IPS-NIHi11 (cell line): ENCODE measurements around the gene SAMD4A.

ENCODE experiments used
- DNase-seq: peaks from one replicate; pipeline ENCODE4 v3.0.0; 2012; ENCODE audit warnings: mixed read lengths, low spot score

The SAMD4A gene

GRCh38 chr14:54766276-54767138 is 199.6 kb downstream of the SAMD4A start:
- no peak for DNase-seq

GRCh38 chr14:54767139-54767431 is 200.2 kb downstream of the SAMD4A start:
- DNase-seq = no peak

- no peak for DNase-seq
These were observed 200.5 kb downstream of the SAMD4A start for GRCh38 chr14:54767450-54767849.

GRCh38 chr14:54768501-54769129 is 201.7 kb downstream of the SAMD4A start:
- no peak for DNase-seq

GRCh38 chr14:54769951-54770863 is 203.3 kb downstream of the SAMD4A start:
- DNase-seq = no peak

DNA sequence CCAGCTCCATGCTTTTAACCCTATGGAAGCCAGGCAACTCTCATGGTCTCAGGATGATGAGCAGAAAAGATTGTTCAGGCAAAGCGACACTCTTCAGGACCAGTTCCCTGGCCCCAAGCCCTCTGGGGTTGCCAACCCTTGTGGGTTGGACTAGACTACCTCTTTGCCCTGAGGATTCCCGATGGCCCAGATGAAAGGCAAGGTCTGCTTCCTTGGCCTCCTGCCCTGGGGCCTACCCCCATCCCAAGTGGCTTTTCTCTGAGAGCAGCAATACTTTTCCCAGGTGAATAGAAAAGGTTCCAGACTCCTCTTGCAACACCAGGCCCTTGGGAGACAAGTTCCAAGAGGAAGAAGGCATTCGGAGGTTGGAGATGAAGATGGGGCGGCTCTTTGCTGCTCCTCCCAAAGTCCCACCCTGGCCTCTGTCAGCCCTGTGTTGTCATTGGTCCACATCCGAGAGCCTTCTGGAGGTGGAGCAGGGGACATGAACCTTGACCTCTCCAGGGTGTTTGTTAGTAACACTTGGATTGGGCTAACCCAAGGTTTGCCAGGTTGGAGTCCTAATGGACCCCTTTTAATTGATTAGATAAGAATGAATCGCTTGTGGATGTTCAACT is 204.6 kb downstream of the SAMD4A start:
- no peak for DNase-seq

GRCh38 chr14:54772451-54772881 is 205.5 kb downstream of the SAMD4A start:
- no peak for DNase-seq

- peak; percentile 97 for DNase-seq
These were observed 206.5 kb downstream of the SAMD4A start for GRCh38 chr14:54773171-54774006.

DNA sequence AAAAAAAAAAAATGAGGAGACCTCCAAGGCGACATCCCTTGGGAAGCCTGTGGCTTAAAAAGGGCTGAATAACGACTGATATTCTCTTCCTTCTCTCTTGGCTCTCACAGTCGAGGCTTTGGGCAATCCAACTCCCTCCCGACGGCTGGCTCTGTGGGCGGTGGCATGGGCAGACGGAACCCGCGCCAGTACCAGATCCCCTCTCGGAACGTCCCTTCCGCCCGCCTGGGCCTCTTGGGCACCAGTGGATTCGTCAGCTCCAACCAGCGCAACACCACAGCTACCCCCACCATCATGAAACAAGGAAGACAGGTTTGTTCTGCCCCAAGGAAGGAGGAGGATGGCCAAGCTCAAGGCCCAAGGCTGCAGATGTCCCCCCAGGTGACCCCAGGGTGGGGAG is 207.9 kb downstream of the SAMD4A start:
- no peak for DNase-seq

- DNase-seq = no peak
These were observed 208.7 kb downstream of the SAMD4A start for GRCh38 chr14:54775486-54776140.

DNA sequence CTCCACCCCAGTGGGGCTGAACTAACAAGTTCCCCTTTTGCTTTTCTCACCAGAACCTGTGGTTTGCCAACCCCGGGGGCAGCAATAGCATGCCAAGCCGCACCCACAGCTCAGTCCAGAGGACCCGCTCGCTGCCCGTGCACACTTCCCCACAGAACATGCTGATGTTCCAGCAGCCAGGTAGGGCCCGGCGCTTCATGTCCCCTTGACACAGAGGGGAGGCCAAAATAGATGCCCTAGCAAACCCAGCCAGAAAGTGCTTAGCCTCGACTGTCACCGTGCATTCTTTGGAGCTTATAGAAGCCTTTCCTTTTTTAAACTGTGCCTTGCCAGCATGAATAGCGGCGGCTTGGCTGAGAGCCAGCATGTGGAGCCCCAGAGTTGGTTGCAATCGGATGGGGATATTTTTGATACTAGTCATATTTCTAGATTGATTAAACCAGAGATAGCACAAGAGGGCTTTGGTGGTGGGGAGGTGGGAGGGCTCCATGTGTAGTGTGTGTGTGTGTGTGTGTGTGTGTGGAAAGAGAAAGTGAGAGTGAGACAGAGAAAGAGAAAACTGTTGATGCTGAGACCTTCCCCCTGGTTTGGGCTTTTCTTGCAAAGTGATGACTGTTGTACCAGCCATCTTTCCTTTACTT is 209.6 kb downstream of the SAMD4A start:
- DNase-seq = no peak

- DNase-seq = no peak
These were observed 210.5 kb downstream of the SAMD4A start for GRCh38 chr14:54777395-54777794.

DNA sequence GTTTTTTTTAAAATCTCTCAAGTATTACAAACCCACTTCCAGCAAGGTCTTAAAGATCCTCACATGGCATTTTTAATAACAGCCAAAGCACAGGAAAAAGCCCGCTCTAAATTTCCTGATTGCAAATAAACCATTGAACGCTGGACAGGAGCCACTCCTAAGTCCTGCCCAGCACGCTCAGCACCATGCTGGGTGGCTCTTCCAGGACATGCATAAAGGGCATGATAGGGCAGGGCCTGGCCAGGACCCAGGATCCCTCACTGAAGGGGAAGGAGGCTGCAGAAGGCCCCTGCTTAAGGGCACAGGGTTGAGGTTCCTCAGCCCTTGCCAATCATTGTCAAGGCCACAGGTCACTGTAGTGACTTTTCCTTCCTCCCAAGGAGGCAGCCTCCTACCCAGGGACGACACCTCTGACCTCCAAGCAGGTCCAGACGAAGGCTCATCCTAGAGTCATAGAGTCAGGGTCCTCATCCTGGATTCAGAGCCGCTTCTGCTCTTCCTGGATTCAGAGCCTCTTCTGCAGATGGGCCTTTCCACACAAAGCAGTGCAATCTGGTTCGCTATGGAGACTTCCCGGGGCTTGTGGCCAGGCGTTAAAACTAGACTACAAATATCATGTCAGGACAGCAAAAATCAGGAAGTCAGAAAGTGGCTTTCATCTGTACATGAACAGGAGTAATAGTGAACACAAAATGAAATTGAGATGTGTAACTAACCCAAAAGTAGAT is 211.9 kb downstream of the SAMD4A start:
- DNase-seq = no peak

GRCh38 chr14:54781080-54781479 is 214.2 kb downstream of the SAMD4A start:
- no peak for DNase-seq

DNA sequence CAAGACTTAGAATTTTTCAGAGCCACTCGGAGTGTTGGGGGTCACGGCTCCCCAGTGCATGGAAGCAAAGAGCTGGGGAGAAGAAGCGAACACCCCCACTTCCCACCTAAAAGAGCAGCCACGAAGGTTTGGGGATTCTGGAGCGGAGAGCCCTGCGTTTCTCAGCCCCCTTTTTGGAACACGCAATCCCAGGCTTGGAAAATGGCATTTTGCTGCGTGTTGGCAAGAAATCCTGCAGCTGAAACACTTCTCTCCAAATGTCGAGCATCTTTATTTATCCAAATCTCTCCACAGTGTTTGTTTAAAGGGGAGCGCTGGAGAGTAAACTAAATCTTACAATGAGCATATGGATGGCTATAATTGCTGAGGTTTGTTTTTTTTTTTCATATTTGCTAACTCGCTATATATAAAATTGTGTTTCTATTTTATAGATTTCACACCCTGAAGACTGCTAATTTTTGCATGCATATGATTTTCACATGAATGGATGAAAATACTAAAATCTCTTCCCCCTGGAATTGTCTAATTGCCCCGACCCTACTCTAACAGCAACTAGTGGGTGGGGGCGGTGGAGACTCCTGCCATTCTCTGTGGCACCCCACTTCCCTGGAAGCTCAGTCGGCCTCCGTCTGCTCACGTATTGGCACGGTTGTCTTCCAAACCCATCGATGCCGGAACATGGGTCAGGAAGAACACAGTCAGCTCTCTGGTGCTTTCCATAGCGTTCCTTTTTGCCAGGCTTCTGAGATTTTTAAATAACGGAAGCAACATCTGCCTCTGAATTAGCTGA is 215.2 kb downstream of the SAMD4A start:
- DNase-seq = no peak

- DNase-seq = peak; percentile 47
These were observed 216.1 kb downstream of the SAMD4A start for GRCh38 chr14:54782751-54783659.

DNA sequence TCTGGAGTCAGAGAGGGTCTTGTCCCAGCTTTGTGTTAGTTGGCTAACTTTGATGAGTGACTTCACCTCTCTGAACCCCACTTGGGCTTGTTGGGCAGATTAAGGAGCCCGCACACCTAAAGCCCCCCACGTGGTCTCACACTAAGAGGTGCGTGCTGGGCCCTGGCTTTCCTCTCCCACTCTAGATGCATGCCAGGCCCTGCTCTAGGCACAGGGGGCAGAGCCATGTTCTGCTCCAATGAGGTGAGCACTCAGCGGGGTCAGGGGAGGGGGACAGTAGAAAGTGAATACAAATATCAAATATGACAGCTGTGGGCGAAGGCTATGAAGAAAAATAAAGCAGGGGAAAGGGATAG is 216.7 kb downstream of the SAMD4A start:
- no peak for DNase-seq

DNA sequence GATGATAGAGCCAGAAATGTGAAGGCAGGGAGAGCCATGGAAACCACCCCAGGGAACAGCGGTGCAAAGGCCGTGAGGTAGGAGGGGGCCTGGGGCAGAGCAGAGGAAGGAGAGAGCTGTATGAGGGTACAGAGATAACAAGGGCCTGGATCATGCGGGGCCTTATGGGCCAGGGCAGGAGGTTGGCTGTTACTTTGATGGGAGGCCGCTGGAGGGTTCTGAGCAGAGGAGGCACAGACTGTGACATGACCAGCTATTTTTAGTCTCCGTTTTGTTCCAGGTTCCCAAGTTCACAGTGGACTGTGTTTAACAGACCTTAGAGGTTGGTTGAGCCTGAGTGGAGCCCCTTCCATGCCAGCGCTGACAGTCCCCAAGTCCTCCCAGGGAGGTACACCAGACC is 217.1 kb downstream of the SAMD4A start:
- DNase-seq = no peak
